IgD-negative memory B cell (primary cell): ENCODE results near the gene LCE2A. TPM values are rescaled to one million over a fixed set of nuclear protein-coding genes. Genes with fewer than 3 reads are reported as not detected.
"Not testable (repeated sequence)": the region's sequence is repeated elsewhere in the genome, so short reads cannot be mapped to it uniquely, and the experiment has no call there.

ENCODE experiments used
- H3K27ac Mint-ChIP-seq, 3 donors: one replicate each; pipeline ENCODE4 v1.8.0; 2020 to 2022; ENCODE audit warnings: mild to moderate bottlenecking in 3 of 3, mixed read lengths in 3 of 3, moderate library complexity in 1 of 3
- H3K27me3 Mint-ChIP-seq: one replicate; pipeline ENCODE4 v1.8.0; 2021; ENCODE audit warnings: mixed read lengths
- H3K36me3 Mint-ChIP-seq: one replicate; pipeline ENCODE4 v1.8.0; 2020; ENCODE audit warnings: mild to moderate bottlenecking, mixed read lengths
- H3K4me1 Mint-ChIP-seq, 3 donors: one replicate each; pipeline ENCODE4 v1.8.0; 2020 to 2022; ENCODE audit warnings: mixed read lengths in 3 of 3, mild to moderate bottlenecking in 1 of 3
- H3K4me3 Mint-ChIP-seq, 4 donors: one replicate each; pipeline ENCODE4 v1.8.0; 2020 to 2022; ENCODE audit warnings: mild to moderate bottlenecking in 4 of 4, mixed read lengths in 4 of 4, moderate library complexity in 3 of 4
- H3K9me3 Mint-ChIP-seq, 3 donors: one replicate each; pipeline ENCODE4 v1.8.0; 2020 to 2021; ENCODE audit warnings: mixed read lengths in 3 of 3, mild to moderate bottlenecking in 1 of 3
- polyA plus RNA-seq: library from polyadenylated mRNA; unstranded; fragments of 300-500 nt; fragmentation: Illumina TruSeq; gene quantifications from one replicate; pipeline ENCODE4 v1.2.3, GENCODE V29; 2021

The LCE2A gene, protein sequence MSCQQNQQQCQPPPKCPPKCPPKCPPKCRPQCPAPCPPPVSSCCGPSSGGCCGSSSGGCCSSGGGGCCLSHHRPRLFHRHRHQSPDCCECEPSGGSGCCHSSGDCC
- polyA plus RNA-seq: not detected

DNA sequence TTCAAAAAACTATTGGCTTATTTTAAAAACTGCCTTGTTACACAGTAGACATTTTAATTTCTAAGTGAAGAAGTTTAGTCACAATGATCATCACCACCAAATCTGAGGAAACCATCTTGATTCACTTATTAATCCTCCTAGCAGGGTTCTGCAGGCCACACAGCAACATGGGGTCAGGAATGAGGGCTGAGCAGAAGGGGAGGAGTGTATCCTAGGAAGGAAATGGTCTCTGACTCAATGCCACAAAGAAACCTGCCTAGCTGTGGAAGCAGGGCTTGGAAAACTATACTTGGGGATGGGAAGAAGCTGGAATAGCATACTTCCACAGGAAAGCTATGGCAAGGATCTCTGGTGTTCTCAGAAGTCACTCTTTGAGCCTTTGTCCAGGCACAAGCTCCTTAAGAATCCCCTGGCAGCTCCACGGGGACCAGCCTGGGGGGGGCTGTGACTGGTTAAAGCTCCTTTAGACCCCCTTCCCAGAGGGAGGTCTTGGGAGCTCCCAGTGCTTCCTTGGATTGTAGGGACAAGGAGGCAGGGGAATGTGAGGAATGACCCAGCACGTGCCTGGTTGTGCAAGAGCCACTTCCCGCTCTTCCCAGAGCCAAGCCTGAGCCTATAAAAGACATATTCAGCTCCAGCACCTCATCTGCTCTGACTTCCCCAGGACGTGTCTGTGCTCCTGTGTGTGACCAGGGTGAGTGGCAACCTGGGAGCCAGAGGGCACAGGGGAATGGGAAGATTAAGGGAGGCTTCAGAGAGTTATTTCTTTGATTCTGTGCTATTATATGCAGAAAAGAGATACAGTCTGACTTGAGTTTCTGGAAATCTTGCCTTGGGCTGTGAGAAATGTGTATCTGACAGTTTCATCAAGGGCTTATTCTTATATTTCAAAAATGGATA lies at the start of gene LCE2A:
LCE2A (plus strand) TSS at position 645 of the 900 bp plus-strand sequence. CDS start 557 bp downstream, outside the sequence.
- H3K27me3 Mint-ChIP-seq: peaks cover 1% of the 10 kb centered on the region
- H3K36me3 Mint-ChIP-seq: peaks cover 2% of the 10 kb centered on the region
- H3K4me1 Mint-ChIP-seq: no peaks in the 10 kb centered on the region
- H3K9me3 Mint-ChIP-seq: peaks cover 0 to 6% (median 0%) of the 10 kb centered on the region in 3 donors
- H3K4me3 Mint-ChIP-seq: no peak within 1 kb of the TSS
- no peak within 1 kb of the TSS for H3K27ac Mint-ChIP-seq

DNA sequence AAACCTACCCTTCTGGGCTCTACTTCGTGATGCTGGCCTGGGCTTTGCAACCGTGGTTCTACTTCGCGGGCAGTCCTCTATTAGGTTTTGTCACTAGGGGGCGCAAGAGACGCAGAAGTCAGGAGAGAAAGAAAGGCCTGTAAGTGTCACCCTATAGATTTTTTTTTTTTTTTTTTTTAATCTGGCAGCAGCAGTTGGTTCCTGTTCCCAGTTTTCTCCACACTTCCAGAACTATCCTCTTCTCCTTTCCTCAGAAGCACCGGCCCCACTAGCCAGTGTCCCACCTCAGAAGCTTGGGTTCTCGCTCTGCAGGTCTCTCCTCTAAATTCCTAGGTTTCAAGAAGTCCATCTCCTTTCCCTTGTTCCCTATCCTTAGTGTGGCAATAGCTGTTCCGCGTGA lies 44.0 kb upstream of the LCE2A start:
- Mint-ChIP-seq H3K36me3 (no peaks in the 10 kb centered on the region), H3K9me3 (no peaks in the 10 kb centered on the region), H3K4me3 (no peak overlapping the region), H3K4me1 (peaks cover 0 to 2% (median 0%) of the 10 kb centered on the region in 3 donors), H3K27me3 (peaks cover 3% of the 10 kb centered on the region), H3K27ac (no peak overlapping the region)

GRCh38 chr1:152656459-152656858 lies 41.7 kb upstream of the LCE2A start:
- no peak overlapping the region for H3K4me3 Mint-ChIP-seq
- H3K27ac Mint-ChIP-seq: no peak overlapping the region
- no peaks in the 10 kb centered on the region for H3K27me3 Mint-ChIP-seq
- peaks cover 0 to 2% (median 0%) of the 10 kb centered on the region in 3 donors for H3K4me1 Mint-ChIP-seq
- H3K9me3 Mint-ChIP-seq: no peaks in the 10 kb centered on the region
- no peaks in the 10 kb centered on the region for H3K36me3 Mint-ChIP-seq

DNA sequence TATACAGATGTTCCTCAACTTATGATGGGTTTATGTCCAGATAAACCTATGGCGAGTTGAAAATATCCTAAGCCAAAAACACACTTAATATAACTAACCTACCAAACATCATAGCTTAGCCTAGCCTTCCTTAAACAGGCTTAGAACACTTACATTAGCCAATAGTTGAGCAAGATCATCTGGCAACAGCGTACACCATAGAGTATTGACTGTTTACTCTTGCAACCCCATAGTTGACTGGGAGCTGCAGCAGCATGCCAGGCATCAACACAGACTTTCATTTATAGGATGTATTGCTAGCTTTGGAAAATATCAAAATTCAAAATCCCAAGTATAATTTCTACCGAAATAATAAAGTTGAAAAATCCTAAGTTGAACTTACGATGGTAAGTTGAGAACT lies 40.5 kb upstream of the LCE2A start:
- Mint-ChIP-seq H3K4me1 (peaks cover 0 to 2% (median 0%) of the 10 kb centered on the region in 3 donors), H3K27me3 (no peaks in the 10 kb centered on the region), H3K27ac (no peak overlapping the region), H3K36me3 (no peaks in the 10 kb centered on the region), H3K9me3 (no peaks in the 10 kb centered on the region), H3K4me3 (no peak overlapping the region)

- no peak overlapping the region for H3K4me3 Mint-ChIP-seq
- H3K27me3 Mint-ChIP-seq: no peaks in the 10 kb centered on the region
- H3K9me3 Mint-ChIP-seq: no peaks in the 10 kb centered on the region
- no peaks in the 10 kb centered on the region for H3K36me3 Mint-ChIP-seq
- H3K4me1 Mint-ChIP-seq: peaks cover 0 to 2% (median 0%) of the 10 kb centered on the region in 3 donors
- no peak overlapping the region for H3K27ac Mint-ChIP-seq
These were observed 39.5 kb upstream of the LCE2A start for GRCh38 chr1:152658649-152659048.

DNA sequence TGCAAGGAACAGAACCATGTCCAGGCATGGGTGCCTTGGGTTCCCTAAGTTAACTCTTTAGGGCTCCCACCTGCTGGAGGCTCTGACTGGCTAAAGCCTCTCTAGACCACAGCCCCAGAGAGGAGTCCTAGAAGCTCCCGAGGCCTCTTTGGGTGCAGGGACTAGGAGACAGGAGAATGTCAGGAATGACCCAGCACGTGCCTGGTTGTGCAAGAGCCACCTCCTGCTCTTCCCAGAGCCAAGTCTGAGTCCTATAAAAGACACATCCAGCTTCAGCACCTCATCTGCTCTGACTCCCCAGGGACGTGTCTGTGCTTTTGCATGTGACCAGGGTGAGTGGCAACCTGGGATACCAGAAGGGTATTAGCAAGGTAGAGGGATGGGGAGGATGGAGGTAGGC lies 35.0 kb upstream of the LCE2A start, which contains the start of gene LCE2D:
LCE2D (plus strand) TSS at position 283 of the 400 bp plus-strand sequence. CDS start 726 bp downstream, outside the sequence.
- H3K9me3 Mint-ChIP-seq: no peaks in the 10 kb centered on the region
- H3K36me3 Mint-ChIP-seq: no peaks in the 10 kb centered on the region
- no peaks in the 10 kb centered on the region for H3K4me1 Mint-ChIP-seq
- no peak within 1 kb of the TSS for H3K4me3 Mint-ChIP-seq
- H3K27ac Mint-ChIP-seq: no peak within 1 kb of the TSS
- peaks cover 8% of the 10 kb centered on the region for H3K27me3 Mint-ChIP-seq

- H3K9me3 Mint-ChIP-seq, H3K4me1 Mint-ChIP-seq, H3K4me3 Mint-ChIP-seq, H3K27ac Mint-ChIP-seq, H3K27me3 Mint-ChIP-seq, H3K36me3 Mint-ChIP-seq: not testable (repeated sequence)
These were observed 32.0 kb upstream of the LCE2A start for GRCh38 chr1:152666171-152666570.

- Mint-ChIP-seq H3K27ac (no peak overlapping the region), H3K27me3 (peaks cover 8% of the 10 kb centered on the region), H3K4me1 (no peaks in the 10 kb centered on the region), H3K9me3 (no peaks in the 10 kb centered on the region), H3K36me3 (no peaks in the 10 kb centered on the region), H3K4me3 (no peak overlapping the region)
These were observed 30.5 kb upstream of the LCE2A start for GRCh38 chr1:152667648-152668047.

GRCh38 chr1:152673016-152673415 lies 25.1 kb upstream of the LCE2A start:
- H3K4me1 Mint-ChIP-seq: no peaks in the 10 kb centered on the region
- H3K27ac Mint-ChIP-seq: no peak overlapping the region
- H3K36me3 Mint-ChIP-seq: no peaks in the 10 kb centered on the region
- no peaks in the 10 kb centered on the region for H3K9me3 Mint-ChIP-seq
- H3K27me3 Mint-ChIP-seq: peaks cover 6% of the 10 kb centered on the region
- no peak overlapping the region for H3K4me3 Mint-ChIP-seq

DNA sequence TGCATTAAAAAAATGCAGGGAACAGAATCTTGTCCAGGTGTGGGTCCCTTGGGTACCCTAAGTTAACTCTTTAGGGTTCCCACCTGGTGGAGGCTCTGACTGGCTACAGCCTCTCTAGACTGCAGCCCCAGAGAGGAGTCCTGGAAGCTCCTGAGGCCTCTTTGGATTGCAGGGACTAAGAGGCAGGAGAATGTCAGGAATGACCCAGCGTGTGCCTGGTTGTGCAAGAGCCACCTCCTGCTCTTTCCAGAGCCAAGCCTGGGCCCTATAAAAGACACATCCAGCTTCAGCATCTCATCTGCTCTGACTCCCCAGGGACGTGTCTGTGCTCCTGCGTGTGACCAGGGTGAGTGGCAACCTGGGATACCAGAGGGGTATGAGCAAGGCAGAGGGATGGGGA lies 23.2 kb upstream of the LCE2A start, which contains the start of gene LCE2C:
LCE2C (plus strand) TSS at position 297 of the 400 bp plus-strand sequence. CDS start 737 bp downstream, outside the sequence.
- peak within 1 kb of the TSS in 1 of 4 donors; percentile 81 for H3K4me3 Mint-ChIP-seq
- H3K27ac Mint-ChIP-seq, H3K9me3 Mint-ChIP-seq, H3K36me3 Mint-ChIP-seq, H3K4me1 Mint-ChIP-seq: not testable (repeated sequence)
- H3K27me3 Mint-ChIP-seq: peaks cover 11% of the 10 kb centered on the region

- H3K27me3 Mint-ChIP-seq: peaks cover 21% of the 10 kb centered on the region
- H3K4me3 Mint-ChIP-seq: no peak overlapping the region
- H3K36me3 Mint-ChIP-seq: no peaks in the 10 kb centered on the region
- no peaks in the 10 kb centered on the region for H3K4me1 Mint-ChIP-seq
- H3K27ac Mint-ChIP-seq: no peak overlapping the region
- no peaks in the 10 kb centered on the region for H3K9me3 Mint-ChIP-seq
These were observed 18.7 kb upstream of the LCE2A start for GRCh38 chr1:152679459-152679858.

DNA sequence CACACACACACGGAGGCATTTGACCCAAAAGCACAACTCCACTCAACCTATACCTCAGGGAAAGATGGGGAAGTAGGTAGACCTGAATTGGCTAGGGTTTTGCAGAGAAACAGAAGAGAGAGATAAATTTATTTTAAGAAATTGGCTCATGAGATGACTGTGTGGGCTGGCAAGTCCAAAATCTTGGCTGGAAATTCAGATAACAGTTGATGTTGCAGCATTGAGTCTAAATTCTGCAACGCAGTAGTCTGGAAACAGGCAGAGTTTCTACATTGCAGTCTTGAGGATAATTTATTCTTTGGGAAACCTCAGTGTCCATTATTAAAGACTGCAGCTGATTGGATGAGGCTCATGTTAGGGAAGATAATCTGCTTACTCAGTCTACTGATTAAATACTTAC lies 16.5 kb upstream of the LCE2A start:
- H3K4me3 Mint-ChIP-seq: no peak overlapping the region
- H3K36me3 Mint-ChIP-seq: no peaks in the 10 kb centered on the region
- no peak overlapping the region for H3K27ac Mint-ChIP-seq
- peaks cover 21% of the 10 kb centered on the region for H3K27me3 Mint-ChIP-seq
- H3K9me3 Mint-ChIP-seq: no peaks in the 10 kb centered on the region
- no peaks in the 10 kb centered on the region for H3K4me1 Mint-ChIP-seq

DNA sequence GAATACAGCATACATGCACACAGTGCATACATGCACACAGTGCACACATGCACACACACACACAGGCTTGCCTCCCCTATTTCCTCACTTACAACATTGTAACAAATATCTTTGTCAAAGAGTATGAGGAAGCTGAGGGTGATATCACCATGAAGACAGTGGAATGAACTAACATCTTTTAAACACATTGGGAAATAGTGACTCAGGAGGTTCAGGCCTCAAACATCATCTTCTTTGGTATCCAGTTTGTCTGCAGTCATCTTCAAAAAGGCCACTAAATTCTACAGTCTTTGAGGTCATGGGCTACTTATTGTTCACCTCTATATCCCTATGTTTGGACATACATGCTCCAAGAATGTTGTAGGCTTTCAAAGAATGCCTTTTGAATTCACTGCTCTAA lies 14.3 kb upstream of the LCE2A start:
- no peak overlapping the region for H3K4me3 Mint-ChIP-seq
- no peaks in the 10 kb centered on the region for H3K36me3 Mint-ChIP-seq
- no peaks in the 10 kb centered on the region for H3K4me1 Mint-ChIP-seq
- peaks cover 19% of the 10 kb centered on the region for H3K27me3 Mint-ChIP-seq
- H3K9me3 Mint-ChIP-seq: no peaks in the 10 kb centered on the region
- H3K27ac Mint-ChIP-seq: no peak overlapping the region

DNA sequence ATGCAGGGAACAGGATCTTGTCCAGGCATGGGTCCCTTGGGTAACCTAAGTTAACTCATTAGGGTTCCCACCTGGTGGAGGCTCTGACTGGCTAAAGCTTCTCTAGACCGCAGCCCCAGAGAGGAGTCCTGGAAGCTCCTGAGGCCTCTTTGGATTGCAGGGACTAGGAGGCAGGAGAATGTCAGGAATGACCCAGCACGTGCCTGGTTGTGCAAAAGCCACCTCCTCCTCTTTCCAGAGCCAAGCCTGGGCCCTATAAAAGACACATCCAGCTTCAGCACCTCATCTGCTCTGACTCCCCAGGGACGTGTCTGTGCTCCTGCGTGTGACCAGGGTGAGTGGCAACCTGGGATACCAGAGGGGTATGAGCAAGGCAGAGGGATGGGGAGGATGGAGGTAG lies 12.3 kb upstream of the LCE2A start, which contains the start of gene LCE2B:
LCE2B (plus strand) TSS at position 301 of the 400 bp plus-strand sequence. CDS start 721 bp downstream, outside the sequence.
- H3K27ac Mint-ChIP-seq, H3K4me1 Mint-ChIP-seq: not testable (repeated sequence)

DNA sequence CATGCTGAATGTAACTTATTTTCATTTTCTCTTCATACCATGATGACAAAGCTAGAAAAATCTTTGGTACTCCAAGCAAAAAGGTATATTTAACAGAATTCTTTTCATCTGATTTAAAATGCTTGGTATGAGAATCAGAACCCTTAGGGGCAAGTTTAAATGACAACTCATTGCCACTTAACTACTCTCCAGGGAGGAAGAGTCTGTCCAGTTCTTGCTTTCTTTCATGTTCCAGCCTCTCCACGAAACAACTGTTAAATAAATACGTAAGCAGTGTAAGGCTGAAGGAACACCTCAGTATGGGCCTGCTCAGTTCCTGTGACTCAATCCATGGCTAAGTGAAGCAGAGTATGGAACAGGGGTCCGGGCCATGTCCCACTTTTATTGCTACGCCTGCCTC lies 1.6 kb downstream of the LCE2A start:
- peaks cover 1% of the 10 kb centered on the region for H3K27me3 Mint-ChIP-seq
- H3K4me3 Mint-ChIP-seq: no peak overlapping the region

More for the DNA sequence above, 12.3 kb upstream of the LCE2A start, which contains the start of gene LCE2B:
- H3K27me3 Mint-ChIP-seq: peaks cover 13% of the 10 kb centered on the region
- H3K9me3 Mint-ChIP-seq, H3K36me3 Mint-ChIP-seq, H3K4me3 Mint-ChIP-seq: not testable (repeated sequence)

More for the DNA sequence above, 1.6 kb downstream of the LCE2A start:
- peaks cover 0 to 3% (median 2%) of the 10 kb centered on the region in 3 donors for H3K9me3 Mint-ChIP-seq
- no peaks in the 10 kb centered on the region for H3K4me1 Mint-ChIP-seq
- peaks cover 2% of the 10 kb centered on the region for H3K36me3 Mint-ChIP-seq
- no peak overlapping the region for H3K27ac Mint-ChIP-seq
